H1 (cell line): ENCODE measurements around the gene GP1BB. TPM values are rescaled to one million over a fixed set of nuclear protein-coding genes. Genes with fewer than 3 reads are reported as not detected.
A peak's percentile ranks its signal among the peaks of the same experiment; 100 is the strongest.

Experiments used
- CTCF ChIA-PET: fragments of 300-600 bp; sonication (Branson Sonifier 250); formaldehyde crosslinking; loops from one replicate; lab custom pipeline; 2021; ENCODE audit not compliant: partially characterized antibody; lab: Charles Lee
- POLR2A ChIA-PET: fragments of 300-600 bp; sonication (Branson Sonifier 250); formaldehyde crosslinking; loops from one replicate; lab custom pipeline; 2021; ENCODE audit warnings: inconsistent platforms; ENCODE audit not compliant: partially characterized antibody; lab: Charles Lee
- DNase-seq, 2 experiments: peaks; one replicate each; pipeline versions ENCODE4 v3.0.0 to v3.0.0-alpha.2; 2010 to 2022; ENCODE audit warnings: low spot score in 2 of 2, low read depth in 1 of 2, mixed read lengths in 1 of 2
- FAIRE-seq: peaks from 2 replicates; lab custom pipeline; 2011; peaks lifted over from hg19 to GRCh38; lab: Jason Lieb, UNC
- H2AFZ ChIP-seq: 2 replicates; pipeline ENCODE4 v1.8.1; 2012; ENCODE audit warnings: low read length, inconsistent platforms
- H2AK5ac ChIP-seq: 2 replicates; pipeline ENCODE4 v1.6.1; 2013; ENCODE audit warnings: low read depth, low read length
- H2BK120ac ChIP-seq: replicated peaks from 2 replicates; pipeline ENCODE3; 2013; ENCODE audit warnings: low read depth, low read length, inconsistent platforms
- H2BK12ac ChIP-seq: 2 replicates; pipeline ENCODE4 v1.6.1; 2013; ENCODE audit warnings: low read depth, low read length
- H2BK15ac ChIP-seq: 2 replicates; pipeline ENCODE4 v1.6.1; 2013; ENCODE audit warnings: low read length
- H2BK20ac ChIP-seq: 2 replicates; pipeline ENCODE4 v1.6.1; 2013; ENCODE audit warnings: low read length
- H2BK5ac ChIP-seq: 2 replicates; pipeline ENCODE4 v1.6.1; 2013; ENCODE audit warnings: low read depth, low read length
- H3K14ac ChIP-seq: 2 replicates; pipeline ENCODE4 v1.6.1; 2013; ENCODE audit warnings: inconsistent platforms; ENCODE audit not compliant: insufficient read length
- H3K18ac ChIP-seq: 2 replicates; pipeline ENCODE4 v1.6.1; 2013; ENCODE audit warnings: low read length; ENCODE audit errors: extremely low read depth
- H3K23ac ChIP-seq: 2 replicates; pipeline ENCODE4 v1.6.1; 2013; ENCODE audit warnings: inconsistent platforms; ENCODE audit not compliant: insufficient read length
- H3K23me2 ChIP-seq: 2 replicates; pipeline ENCODE4 v1.6.1; 2013; ENCODE audit warnings: low read depth, low read length
- H3K27ac ChIP-seq: 2 replicates; pipeline ENCODE4 v1.6.1; 2011; ENCODE audit warnings: low read depth, low read length, inconsistent platforms
- H3K27me3 ChIP-seq, 4 experiments: replicated peaks in 1 of 4; 1 replicate in 1 of 4; 2 replicates in 3 of 4; pipeline versions ENCODE4 v1.6.1 to v1.8.1; 2011 to 2013; ENCODE audit warnings: low read length in 3 of 4, mild to moderate bottlenecking in 3 of 4, inconsistent platforms in 2 of 4, mixed read lengths in 2 of 4, moderate library complexity in 1 of 4; ENCODE audit not compliant: control insufficient read depth in 3 of 4, insufficient read depth in 3 of 4; ENCODE audit errors: extremely low read depth in 1 of 4
- H3K36me3 ChIP-seq, 4 experiments: 2 replicates each; pipeline versions ENCODE4 v1.6.1 to v1.8.1; 2011 to 2013; ENCODE audit warnings: mild to moderate bottlenecking in 4 of 4, low read length in 3 of 4, moderate library complexity in 2 of 4, control low read depth in 1 of 4, inconsistent platforms in 1 of 4; ENCODE audit not compliant: insufficient read depth in 4 of 4, control insufficient read depth in 2 of 4
- H3K4ac ChIP-seq: replicated peaks from 2 replicates; pipeline ENCODE3; 2013; ENCODE audit warnings: low read length, low read depth, mixed read lengths, inconsistent platforms; ENCODE audit not compliant: insufficient read length
- H3K4me1 ChIP-seq, 4 experiments: replicated peaks in 1 of 4; 1 replicate in 1 of 4; 2 replicates in 3 of 4; pipeline versions ENCODE4 v1.6.1 to v1.8.1; 2011 to 2013; ENCODE audit warnings: low read length in 3 of 4, inconsistent platforms in 2 of 4, mixed read lengths in 1 of 4; ENCODE audit not compliant: insufficient read depth in 4 of 4, control insufficient read depth in 3 of 4
- H3K4me2 ChIP-seq, 2 experiments: 2 replicates each; pipeline versions ENCODE4 v1.6.1 to v1.8.1; 2011 to 2013; ENCODE audit warnings: low read depth in 2 of 2, low read length in 2 of 2, control low read depth in 1 of 2, inconsistent platforms in 1 of 2, mild to moderate bottlenecking in 1 of 2; ENCODE audit not compliant: insufficient read depth in 1 of 2
- H3K4me3 ChIP-seq, 4 experiments: fragments of 200-600, 300-600 bp in 1 of 4; sonication (generic), shearing (Covaris generic), sonication (Bioruptor Twin) in 1 of 4; 2 replicates each; pipeline versions ENCODE4 v1.5.1 to v1.8.1; 2011 to 2016; ENCODE audit warnings: low read length in 4 of 4, low read depth in 3 of 4, control low read depth in 2 of 4, inconsistent platforms in 2 of 4, mild to moderate bottlenecking in 2 of 4, mixed read lengths in 1 of 4, moderate library complexity in 1 of 4; ENCODE audit not compliant: insufficient read depth in 2 of 4; ENCODE audit errors: extremely low read depth in 1 of 4
- H3K56ac ChIP-seq: replicated peaks from 2 replicates; pipeline ENCODE3; 2013; ENCODE audit warnings: low read depth, mild to moderate bottlenecking, mixed read lengths, low read length, inconsistent platforms; ENCODE audit not compliant: insufficient read length
- H3K79me1 ChIP-seq: 2 replicates; pipeline ENCODE4 v1.6.1; 2013; ENCODE audit warnings: low read depth, low read length, control low read depth
- H3K79me2 ChIP-seq, 2 experiments: 2 replicates each; pipeline versions ENCODE4 v1.6.1 to v1.8.1; 2012 to 2013; ENCODE audit warnings: low read length in 2 of 2, mild to moderate bottlenecking in 2 of 2, inconsistent platforms in 1 of 2; ENCODE audit not compliant: insufficient read depth in 2 of 2, control insufficient read depth in 1 of 2
- H3K9ac ChIP-seq, 4 experiments: replicated peaks in 1 of 4; 1 replicate in 1 of 4; 2 replicates in 3 of 4; pipeline versions ENCODE4 v1.6.1 to v1.8.1; 2011 to 2013; ENCODE audit warnings: low read depth in 3 of 4, low read length in 3 of 4, control low read depth in 2 of 4, mild to moderate bottlenecking in 2 of 4, moderate library complexity in 2 of 4, inconsistent platforms in 1 of 4; ENCODE audit errors: extremely low read depth in 1 of 4
- H3K9me3 ChIP-seq, 2 experiments: 2 replicates each; pipeline versions ENCODE4 v1.6.1 to v1.8.1; 2012 to 2013; ENCODE audit warnings: mild to moderate bottlenecking in 2 of 2, moderate library complexity in 2 of 2, control low read depth in 1 of 2, inconsistent platforms in 1 of 2, low read depth in 1 of 2, low read length in 1 of 2, mixed read lengths in 1 of 2; ENCODE audit not compliant: insufficient read depth in 2 of 2
- H4K20me1 ChIP-seq, 2 experiments: replicated peaks in 1 of 2; 2 replicates each; pipeline versions ENCODE3 to v1.8.1; 2011 to 2013; ENCODE audit warnings: inconsistent platforms in 2 of 2, low read length in 2 of 2, mild to moderate bottlenecking in 1 of 2; ENCODE audit not compliant: insufficient read depth in 2 of 2, control insufficient read depth in 1 of 2
- H4K5ac ChIP-seq: 2 replicates; pipeline ENCODE4 v1.6.1; 2013; ENCODE audit warnings: low read length, low read depth, mixed read lengths, inconsistent platforms; ENCODE audit not compliant: insufficient read length
- H4K8ac ChIP-seq: 2 replicates; pipeline ENCODE4 v1.8.0; 2013; ENCODE audit warnings: mild to moderate bottlenecking, moderate library complexity, low read length, inconsistent platforms; ENCODE audit not compliant: insufficient read depth; ENCODE audit errors: extremely low read depth
- H4K91ac ChIP-seq: replicated peaks from 2 replicates; pipeline ENCODE3; 2013; ENCODE audit warnings: low read length, mixed read lengths, inconsistent platforms; ENCODE audit not compliant: insufficient read length
- KDM1A ChIP-seq: fragments of 200-600, 300-600 bp; sonication (generic); IDR thresholded peaks from 2 replicates; pipeline ENCODE4 v1.7.1; 2016; ENCODE audit warnings: mild to moderate bottlenecking, low read length, borderline replicate concordance
- NANOG ChIP-seq: IDR thresholded peaks from 2 replicates; pipeline ENCODE4 v1.6.1; 2011; ENCODE audit warnings: low read length, low read depth, mild to moderate bottlenecking, inconsistent platforms; ENCODE audit not compliant: insufficient read depth, poor library complexity, severe bottlenecking
- POLR2AphosphoS5 ChIP-seq: IDR thresholded peaks from 2 replicates; pipeline ENCODE4 v1.6.1; 2011; ENCODE audit warnings: low read depth, low read length
- RFX5 ChIP-seq: IDR thresholded peaks from 2 replicates; pipeline ENCODE4 v1.6.1; 2011; ENCODE audit warnings: low read depth, low read length, improper control_type of control experiment, borderline replicate concordance
- SAP30 ChIP-seq: fragments of 300-600 bp; sonication (generic); IDR thresholded peaks from 2 replicates; pipeline ENCODE4 v1.7.1; 2012; ENCODE audit warnings: low read length, moderate library complexity, mild to moderate bottlenecking, inconsistent platforms; ENCODE audit not compliant: insufficient read depth, insufficient replicate concordance
- SP2 ChIP-seq: IDR thresholded peaks from 2 replicates; pipeline ENCODE4 v1.6.1; 2012; ENCODE audit warnings: mild to moderate bottlenecking, low read length, inconsistent platforms
- TAF1 ChIP-seq: IDR thresholded peaks from 2 replicates; pipeline ENCODE4 v1.6.1; 2011; ENCODE audit warnings: mild to moderate bottlenecking, low read depth, low read length
- YY1 ChIP-seq: IDR thresholded peaks from 2 replicates; pipeline ENCODE4 v1.6.1; 2011; ENCODE audit warnings: low read depth, mild to moderate bottlenecking, low read length
- WGBS, 2 experiments: shearing (Covaris generic) in 1 of 2; methylation state at CpG; one replicate each; pipeline versions ENCODE4 v1.1.6 to v1.1.7; 2013 to 2015; ENCODE audit warnings: low lambda C conversion rate in 2 of 2, mixed read lengths in 2 of 2, inconsistent platforms in 1 of 2, low coverage in 1 of 2, missing lambda C conversion rate in 1 of 2; ENCODE audit not compliant: insufficient replicate concordance in 2 of 2, insufficient coverage in 1 of 2, insufficient read length in 1 of 2; ENCODE audit errors: extremely low coverage in 1 of 2, missing lambda C conversion rate in 1 of 2; 5-methylcytosine and 5-hydroxymethylcytosine counted together
- polyA plus RNA-seq, 7 experiments: library from polyadenylated mRNA; depleted of rRNA in 3 of 7; stranded (reverse) in 5 of 7; unstranded in 2 of 7; fragments of >200 nt in 5 of 7; fragments of 200-250 nt in 2 of 7; gene quantifications; 1 replicate in 5 of 7; 2 replicates in 1 of 7; 4 replicates in 1 of 7; pipeline versions ENCODE4 v1.2.1 to v1.2.3, GENCODE V29; 2011 to 2013; ENCODE audit warnings: missing spikeins in 2 of 7, mixed read lengths in 2 of 7
- total RNA-seq: library from RNA; stranded (reverse); fragmentation: NEBNext Ultra II Directional; extraction: Animal tissue kit (Norgen Biotek cat#: 25700); gene quantifications from 2 replicates; pipeline ENCODE4 v1.2.1, GENCODE V29; 2021

Gene GP1BB
- total and polyA plus RNA-seq, 2 of the 8 experiments (the other 6 are each of a cell fraction or from before 2014, with no cell fraction given), result 0.36 TPM; not detected in 1

GRCh38 chr22:19766511-19767426, 43.4 kb downstream of the GP1BB start:
- no peak overlapping the region for H2AK5ac ChIP-seq
- peak overlapping the region; percentile 40; the same call in 1 of the 2 replicates for H4K8ac ChIP-seq
- FAIRE-seq, result no peak
- H3K79me1 ChIP-seq, result no peaks in the 10 kb centered on the region
- H2BK120ac ChIP-seq, result no peak overlapping the region
- no peak overlapping the region for H2BK20ac ChIP-seq
- H3K27ac ChIP-seq, result no peak overlapping the region
- H3K23ac ChIP-seq, result no peak overlapping the region
- H3K14ac ChIP-seq, result no peak overlapping the region
- ChIA-PET CTCF (interaction anchor here (0.7 to 5.6 kb wide), 8 partner anchors 9 to 156 kb away, joined by 3 to 48 read pairs (median 3); no protein-coding TSS in a partner anchor), POLR2A (interaction anchor here (1.6 to 3.1 kb wide), 2 partner anchors 10 to 11 kb away, joined by 4 to 21 read pairs; no protein-coding TSS in a partner anchor)
- H3K79me2 ChIP-seq, result no peaks in the 10 kb centered on the region
- no peak overlapping the region for H2BK5ac ChIP-seq
- no peak overlapping the region for H3K9ac ChIP-seq
- H3K4me3 ChIP-seq, result peak overlapping the region in 2 of 4 experiments; percentile 6 to 44; a peak in 3 of 8 replicates
- H4K91ac ChIP-seq, result no peak overlapping the region
- peaks cover 0 to 45% (median 32%) of the 10 kb centered on the region in 4 experiments; a peak in 6 of 7 replicates for H3K4me1 ChIP-seq
- DNase-seq, result peak in 1 of 2 experiments; percentile 87
- H2AFZ ChIP-seq, result no peak overlapping the region
- peak overlapping the region; percentile 61 to 62 for H3K4me2 ChIP-seq
- no peaks in the 10 kb centered on the region for H3K9me3 ChIP-seq
- H3K18ac ChIP-seq, result no peak overlapping the region
- H3K4ac ChIP-seq, result no peak overlapping the region
- peaks cover 14 to 29% of the 10 kb centered on the region in 2 experiments for H4K20me1 ChIP-seq
- 8% methylated on average over 37 of the region's 103 CpGs; no CpG with 5 or more reads in 1 of the 2 experiments for WGBS, 2 experiments
- peaks cover 79 to 95% (median 93%) of the 10 kb centered on the region in 4 experiments for H3K27me3 ChIP-seq
- H3K23me2 ChIP-seq, result peaks cover 4% of the 10 kb centered on the region; the same call in 1 of the 2 replicates
- no peak overlapping the region for H2BK15ac ChIP-seq
- H2BK12ac ChIP-seq, result no peak overlapping the region
- H3K36me3 ChIP-seq, result peaks cover 0 to 3% (median 0%) of the 10 kb centered on the region in 4 experiments; a peak in 1 of 8 replicates
- H4K5ac ChIP-seq, result no peak overlapping the region
- no peak overlapping the region for H3K56ac ChIP-seq
- TF ChIP-seq YY1 (no peak), POLR2AphosphoS5 (no peak), NANOG (no peak), SAP30 (no peak), TAF1 (no peak), KDM1A (peak; percentile 53; the same call in 1 of the 2 replicates), SP2 (no peak), RFX5 (no peak)
